ENCODE data around the gene C17orf50.

C17orf50 gene

DNA sequence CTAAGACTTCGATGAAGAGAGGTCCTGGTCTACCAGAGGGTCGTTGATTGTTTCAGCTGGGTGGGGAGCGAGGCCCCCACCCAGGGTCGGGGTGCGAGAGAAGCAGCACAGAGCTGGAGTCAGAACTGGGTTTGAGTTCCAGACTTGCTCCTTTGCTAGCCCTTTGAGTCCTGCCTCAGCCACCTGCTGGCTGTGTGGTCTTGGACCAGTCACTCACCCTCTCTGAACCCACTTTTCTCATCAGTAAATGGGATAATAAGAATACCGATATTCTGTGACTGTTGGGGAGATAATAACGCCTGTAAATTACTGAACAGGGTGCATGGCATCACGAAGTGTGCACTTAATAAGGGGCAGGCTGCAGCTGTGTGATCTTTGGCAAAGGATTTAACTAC is 35.2 kb downstream of the C17orf50 start:
- no peak for TF ChIP-seq GATA2 (IDR thresholded peaks at IDR 0.05; ENCODE audit: low read depth, low read length)
- no peak for TF ChIP-seq GATA3 (IDR thresholded peaks at IDR 0.05; ENCODE audit: low read depth, low read length)

DNA sequence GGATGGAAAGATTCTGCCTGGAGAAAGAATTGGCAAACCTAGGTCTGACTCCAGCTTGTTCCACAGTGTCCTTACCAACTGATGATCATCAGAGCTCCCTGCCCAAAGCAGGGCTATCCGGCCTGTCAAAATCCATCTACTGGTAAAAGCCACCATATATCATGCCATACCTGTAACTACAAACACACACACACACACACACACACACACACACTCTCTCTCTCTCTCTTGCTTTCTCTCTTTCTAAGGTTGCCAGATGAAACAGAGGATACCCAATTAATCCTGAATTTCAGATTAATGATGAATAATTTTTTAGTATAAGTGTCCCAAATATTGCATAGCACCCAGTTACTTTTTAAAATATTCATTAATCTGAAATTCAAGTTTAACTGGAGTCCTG is 36.3 kb downstream of the C17orf50 start:
- TF ChIP-seq GATA2 (IDR thresholded peaks at IDR 0.05; ENCODE audit: low read depth, low read length): no peak

GRCh38 chr17:35797370-35797769 is 36.7 kb downstream of the C17orf50 start:
- TF ChIP-seq GATA3 (IDR thresholded peaks at IDR 0.05; ENCODE audit: low read depth, low read length) (no peak), GATA2 (IDR thresholded peaks at IDR 0.05; ENCODE audit: low read depth, low read length) (no peak)

GRCh38 chr17:35797918-35798317 is 37.2 kb downstream of the C17orf50 start:
- TF ChIP-seq GATA3 (IDR thresholded peaks at IDR 0.05; ENCODE audit: low read depth, low read length): no peak
- TF ChIP-seq GATA2 (IDR thresholded peaks at IDR 0.05; ENCODE audit: low read depth, low read length): no peak

- TF ChIP-seq GATA3 (IDR thresholded peaks at IDR 0.05; ENCODE audit: low read depth, low read length): no peak
Measured at GRCh38 chr17:35799942-35800341, 39.3 kb downstream of the C17orf50 start.

GRCh38 chr17:35801583-35802224 is 41.0 kb downstream of the C17orf50 start:
- no peak for TF ChIP-seq GATA2 (IDR thresholded peaks at IDR 0.05; ENCODE audit: low read depth, low read length)
- TF ChIP-seq GATA3 (IDR thresholded peaks at IDR 0.05; ENCODE audit: low read depth, low read length): no peak

GRCh38 chr17:35804658-35805192 is 44.0 kb downstream of the C17orf50 start:
- no peak for TF ChIP-seq GATA3 (IDR thresholded peaks at IDR 0.05; ENCODE audit: low read depth, low read length)
- TF ChIP-seq GATA2 (IDR thresholded peaks at IDR 0.05; ENCODE audit: low read depth, low read length): no peak

GRCh38 chr17:35807371-35808144 is 46.9 kb downstream of the C17orf50 start:
- TF ChIP-seq GATA2 (IDR thresholded peaks at IDR 0.05; ENCODE audit: low read depth, low read length): no peak
- no peak for TF ChIP-seq GATA3 (IDR thresholded peaks at IDR 0.05; ENCODE audit: low read depth, low read length)

DNA sequence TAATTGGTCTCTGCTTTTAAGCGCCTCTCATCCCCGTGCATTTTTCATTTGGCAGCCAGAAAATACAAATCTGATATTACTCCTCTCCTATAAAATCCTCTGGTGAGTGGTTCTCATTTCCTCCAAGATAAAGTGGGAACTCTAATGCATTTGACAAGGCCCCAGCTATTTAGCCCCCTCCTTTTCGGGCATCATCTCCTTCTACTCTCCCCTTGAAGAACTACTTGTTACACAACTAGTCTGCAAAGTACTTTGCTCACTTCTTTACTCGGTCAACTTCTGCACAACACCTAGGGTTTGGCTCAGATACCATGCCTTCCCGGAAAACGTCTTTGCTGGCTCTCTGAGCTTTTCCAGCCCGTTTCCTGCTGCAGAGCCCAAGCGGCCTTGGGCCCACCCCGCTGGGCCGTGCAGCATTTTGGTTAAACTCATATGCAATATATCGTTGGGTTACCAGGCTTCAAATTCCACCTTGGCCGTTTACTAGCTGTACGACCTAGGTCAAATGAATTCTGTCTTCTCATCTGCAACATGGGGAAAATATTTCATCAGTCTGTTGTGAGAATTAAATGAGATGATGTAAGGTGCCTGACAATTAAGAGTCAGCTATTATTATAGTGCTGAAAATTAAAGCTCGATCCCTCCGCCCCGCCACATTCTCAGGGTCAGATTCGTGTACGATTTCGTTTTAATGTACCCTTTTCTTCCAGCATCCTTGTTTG is 47.7 kb downstream of the C17orf50 start:
- TF ChIP-seq GATA3 (IDR thresholded peaks at IDR 0.05; ENCODE audit: low read depth, low read length): no peak
- no peak for TF ChIP-seq GATA2 (IDR thresholded peaks at IDR 0.05; ENCODE audit: low read depth, low read length)

DNA sequence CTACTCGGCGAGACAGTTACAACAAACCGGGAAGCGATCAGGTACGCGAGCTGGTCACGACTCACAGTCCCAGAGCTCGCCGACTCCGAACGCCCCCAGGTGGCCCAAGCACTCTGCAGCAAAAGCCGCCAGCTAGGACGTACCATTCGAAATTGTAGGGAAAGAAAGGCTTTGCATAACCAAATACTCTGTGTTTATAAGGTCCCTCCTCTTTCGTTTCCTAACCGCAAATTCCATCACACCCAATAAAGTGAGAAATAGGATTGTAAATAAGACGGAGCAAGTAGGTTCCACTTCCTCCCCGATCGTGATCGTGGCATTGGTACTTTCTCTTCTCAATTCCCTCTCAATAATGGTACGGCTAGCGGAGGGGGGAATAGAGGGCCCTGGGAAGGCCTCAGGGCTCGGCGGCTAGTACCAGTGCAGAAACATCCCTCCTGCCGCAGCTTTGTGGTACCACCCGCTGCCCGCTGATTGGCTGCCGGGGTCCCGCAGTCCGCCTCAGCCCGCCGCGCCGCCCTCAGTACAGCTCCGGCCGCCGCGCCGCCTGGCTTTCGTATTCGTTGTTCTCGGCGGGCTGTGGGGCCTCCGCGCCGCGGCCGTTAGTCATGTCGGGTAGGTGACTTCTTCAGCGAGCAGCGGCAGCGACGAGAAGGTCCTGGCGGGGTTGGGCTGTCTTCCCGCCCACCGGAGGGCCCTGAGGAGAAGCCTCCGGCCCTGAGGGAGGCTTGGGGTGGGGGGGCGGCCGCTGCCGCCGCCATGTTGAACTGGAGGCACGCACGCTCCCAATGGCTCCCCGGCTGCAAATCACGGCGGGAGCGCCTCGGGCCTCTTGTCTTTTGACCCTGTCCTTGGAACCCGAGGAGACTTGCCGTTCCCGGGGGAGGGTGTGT is 48.5 kb downstream of the C17orf50 start, which contains the start of gene TAF15:
TSS of gene TAF15 (plus strand) at position 523 of the 893 bp plus-strand sequence. CDS start at position 609, 86 bp downstream.
- no peak for TF ChIP-seq GATA2 (IDR thresholded peaks at IDR 0.05; ENCODE audit: low read depth, low read length)
- no peak for TF ChIP-seq GATA3 (IDR thresholded peaks at IDR 0.05; ENCODE audit: low read depth, low read length)

DNA sequence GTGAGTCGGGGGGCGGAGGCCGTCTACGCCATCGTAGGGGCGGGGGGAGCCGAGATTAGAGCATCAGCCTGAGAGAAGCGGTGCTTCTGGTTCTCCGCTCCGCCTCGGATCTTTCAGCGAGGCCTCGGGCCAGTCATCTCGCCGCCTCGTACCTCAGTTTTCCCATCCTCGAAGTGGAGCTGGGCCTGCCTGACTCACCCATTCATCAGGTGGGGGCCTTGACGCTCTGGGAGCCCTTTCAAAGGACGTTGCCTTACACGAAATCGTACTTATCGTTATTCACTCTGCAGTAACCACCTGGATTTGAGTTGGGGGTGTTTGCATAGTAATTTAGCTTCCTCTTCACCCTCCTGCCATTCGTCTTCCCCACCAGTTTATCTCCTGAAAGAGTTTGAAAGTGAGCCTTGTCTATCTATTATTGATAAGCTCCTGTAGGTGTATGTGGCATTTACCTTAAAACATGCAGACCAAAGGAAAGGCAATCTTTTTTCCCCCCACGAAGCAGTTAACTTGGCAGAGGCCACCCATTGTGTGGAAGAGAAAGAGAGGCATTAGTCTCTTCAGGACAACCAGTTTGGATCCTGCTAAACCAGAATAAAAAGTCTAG is 49.3 kb downstream of the C17orf50 start:
- TF ChIP-seq GATA2 (IDR thresholded peaks at IDR 0.05; ENCODE audit: low read depth, low read length): no peak
- TF ChIP-seq GATA3 (IDR thresholded peaks at IDR 0.05; ENCODE audit: low read depth, low read length): no peak

GRCh38 chr17:35811759-35812158 is 51.1 kb downstream of the C17orf50 start:
- TF ChIP-seq GATA3 (IDR thresholded peaks at IDR 0.05; ENCODE audit: low read depth, low read length): no peak
- no peak for TF ChIP-seq GATA2 (IDR thresholded peaks at IDR 0.05; ENCODE audit: low read depth, low read length)

DNA sequence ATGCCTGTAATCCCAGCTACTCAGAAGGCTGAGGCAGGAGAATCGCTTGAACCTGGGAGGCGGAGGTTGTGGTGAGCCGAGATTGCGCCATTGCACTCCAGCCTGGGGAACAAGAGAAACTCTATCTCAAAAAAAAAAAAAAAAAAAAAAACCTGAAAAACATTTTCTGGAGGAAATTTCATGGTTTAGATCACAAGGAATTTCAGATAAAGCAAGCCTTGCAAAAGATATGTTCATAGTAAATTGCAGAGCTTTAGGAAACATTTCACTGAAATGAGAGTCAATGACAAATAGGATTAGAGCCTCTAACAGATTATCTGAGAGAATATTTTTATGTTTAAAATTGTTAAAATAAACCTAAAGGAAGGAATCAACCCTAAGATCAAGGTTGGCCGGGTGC is 51.8 kb downstream of the C17orf50 start:
- no peak for TF ChIP-seq GATA3 (IDR thresholded peaks at IDR 0.05; ENCODE audit: low read depth, low read length)
- TF ChIP-seq GATA2 (IDR thresholded peaks at IDR 0.05; ENCODE audit: low read depth, low read length): no peak

All from SH-SY5Y (cell line).